ENCODE data around the gene LRBA.

Gene LRBA

GRCh38 chr4:150418757-150419410, 596.2 kb downstream of the LRBA start:
- H3K4me3 ChIP-seq (ENCODE audit: low read length) = no peak overlapping the region
- WGBS (ENCODE audit: insufficient coverage, insufficient read length) = no CpG with 5 or more reads among the region's 4 CpGs
- no peaks in the 10 kb centered on the region for H3K27me3 ChIP-seq (ENCODE audit: control insufficient read depth, insufficient read depth, low read length)
- no peak overlapping the region for H3K27ac ChIP-seq (ENCODE audit: low read length)
- no peaks in the 10 kb centered on the region for H3K9me3 ChIP-seq (ENCODE audit: control insufficient read depth, insufficient read depth, low read length)
- H3K4me1 ChIP-seq (ENCODE audit: control insufficient read depth, insufficient read depth, low read length) = no peaks in the 10 kb centered on the region
- no peak for DNase-seq (ENCODE audit: low read depth, low spot score)
- no peaks in the 10 kb centered on the region for H3K36me3 ChIP-seq (ENCODE audit: control insufficient read depth, insufficient read depth, low read length)

DNA sequence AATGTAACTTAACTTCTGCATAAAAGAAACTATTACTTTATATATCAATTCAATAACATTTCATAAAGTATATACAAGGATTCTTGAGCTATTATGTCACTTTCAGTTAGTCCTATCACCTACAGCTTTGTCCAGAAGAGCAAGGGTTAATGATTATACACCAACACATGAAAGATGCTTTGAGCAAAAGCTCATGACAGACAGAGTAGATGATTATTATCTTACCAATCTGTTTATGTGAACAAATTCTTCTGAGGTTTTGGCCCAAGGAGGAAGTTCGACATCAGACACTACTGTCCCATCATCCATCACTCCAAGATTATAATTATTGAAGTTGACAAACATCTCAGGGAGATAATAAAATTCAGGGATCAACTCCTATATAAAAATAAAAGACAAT, 599.9 kb downstream of the LRBA start:
- Histone ChIP-seq H3K27ac (ENCODE audit: low read length) (no peak overlapping the region), H3K36me3 (ENCODE audit: control insufficient read depth, insufficient read depth, low read length) (no peaks in the 10 kb centered on the region), H3K27me3 (ENCODE audit: control insufficient read depth, insufficient read depth, low read length) (no peaks in the 10 kb centered on the region), H3K4me1 (ENCODE audit: control insufficient read depth, insufficient read depth, low read length) (no peaks in the 10 kb centered on the region), H3K4me3 (ENCODE audit: low read length) (no peak overlapping the region), H3K9me3 (ENCODE audit: control insufficient read depth, insufficient read depth, low read length) (no peaks in the 10 kb centered on the region)
- WGBS (ENCODE audit: insufficient coverage, insufficient read length) = no CpG with 5 or more reads among the region's 1 CpG
- no peak for DNase-seq (ENCODE audit: low read depth, low spot score)

- no CpG with 5 or more reads among the region's 4 CpGs for WGBS (ENCODE audit: insufficient coverage, insufficient read length)
- Histone ChIP-seq H3K27me3 (ENCODE audit: control insufficient read depth, insufficient read depth, low read length) (no peaks in the 10 kb centered on the region), H3K9me3 (ENCODE audit: control insufficient read depth, insufficient read depth, low read length) (no peaks in the 10 kb centered on the region), H3K36me3 (ENCODE audit: control insufficient read depth, insufficient read depth, low read length) (no peaks in the 10 kb centered on the region), H3K4me3 (ENCODE audit: low read length) (no peak overlapping the region), H3K4me1 (ENCODE audit: control insufficient read depth, insufficient read depth, low read length) (no peaks in the 10 kb centered on the region), H3K27ac (ENCODE audit: low read length) (no peak overlapping the region)
- DNase-seq (ENCODE audit: low read depth, low spot score) = no peak
These were observed 603.6 kb downstream of the LRBA start for GRCh38 chr4:150411520-150411919.

GRCh38 chr4:150402871-150403272, 612.2 kb downstream of the LRBA start:
- Histone ChIP-seq H3K27ac (ENCODE audit: low read length) (no peak overlapping the region), H3K4me3 (ENCODE audit: low read length) (no peak overlapping the region)

DNA sequence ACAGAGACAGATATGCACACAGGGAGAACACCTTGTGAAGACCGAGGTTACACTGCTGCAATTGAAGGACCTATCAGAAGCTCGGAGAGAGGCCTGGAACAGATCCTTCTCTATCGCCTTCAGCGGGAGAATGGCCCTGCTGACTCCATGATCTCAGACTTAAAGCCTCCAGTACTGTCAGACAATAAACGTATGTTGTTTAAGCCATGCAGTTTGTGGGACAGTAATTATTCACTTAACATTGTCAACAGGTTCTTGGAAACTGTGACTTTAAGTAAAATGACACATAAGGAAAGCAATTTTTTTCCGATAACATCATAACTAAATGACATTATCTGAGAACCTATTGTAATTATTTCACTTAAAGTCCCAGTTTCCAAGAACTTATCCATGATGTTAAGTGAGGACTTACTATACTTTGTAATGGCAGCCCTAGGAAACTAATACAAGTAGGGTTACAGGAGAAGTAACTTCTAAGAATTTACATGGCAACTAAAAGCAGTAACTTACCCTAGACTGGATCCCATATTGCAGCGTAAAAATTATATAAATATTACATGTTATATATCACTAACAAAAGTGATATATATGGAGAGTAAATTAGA, 613.9 kb downstream of the LRBA start:
- H3K9me3 ChIP-seq (ENCODE audit: control insufficient read depth, insufficient read depth, low read length) = no peaks in the 10 kb centered on the region
- no peaks in the 10 kb centered on the region for H3K4me1 ChIP-seq (ENCODE audit: control insufficient read depth, insufficient read depth, low read length)
- DNase-seq (ENCODE audit: low read depth, low spot score) = no peak
- no peaks in the 10 kb centered on the region for H3K36me3 ChIP-seq (ENCODE audit: control insufficient read depth, insufficient read depth, low read length)
- WGBS (ENCODE audit: insufficient coverage, insufficient read length) = no CpG with 5 or more reads among the region's 7 CpGs
- H3K4me3 ChIP-seq (ENCODE audit: low read length) = no peak overlapping the region
- no peaks in the 10 kb centered on the region for H3K27me3 ChIP-seq (ENCODE audit: control insufficient read depth, insufficient read depth, low read length)
- no peak overlapping the region for H3K27ac ChIP-seq (ENCODE audit: low read length)

More at GRCh38 chr4:150402871-150403272, 612.2 kb downstream of the LRBA start:
- WGBS (ENCODE audit: insufficient coverage, insufficient read length) = no CpG with 5 or more reads among the region's 5 CpGs
- no peaks in the 10 kb centered on the region for H3K36me3 ChIP-seq (ENCODE audit: control insufficient read depth, insufficient read depth, low read length)
- DNase-seq (ENCODE audit: low read depth, low spot score) = no peak
- H3K4me1 ChIP-seq (ENCODE audit: control insufficient read depth, insufficient read depth, low read length) = no peaks in the 10 kb centered on the region
- H3K9me3 ChIP-seq (ENCODE audit: control insufficient read depth, insufficient read depth, low read length) = no peaks in the 10 kb centered on the region
- H3K27me3 ChIP-seq (ENCODE audit: control insufficient read depth, insufficient read depth, low read length) = no peaks in the 10 kb centered on the region

DNA sequence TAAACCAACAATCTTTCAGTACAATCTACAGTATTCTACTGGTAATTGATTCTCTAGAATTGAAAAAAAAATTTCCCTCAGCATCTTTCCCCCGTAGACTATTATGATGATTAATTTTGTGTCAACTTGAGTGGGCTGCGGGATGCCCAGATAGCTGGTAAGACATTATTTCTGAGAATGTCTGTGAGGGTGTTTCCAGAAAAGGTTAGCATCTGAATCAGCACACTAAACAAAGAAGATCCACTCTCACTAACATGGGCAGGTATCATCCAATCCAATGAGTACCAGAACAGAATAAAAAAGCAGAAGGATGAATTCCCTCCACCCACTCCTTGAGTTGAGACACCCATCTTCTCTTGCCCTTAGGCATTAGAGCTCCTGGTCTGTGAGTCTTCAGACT, 619.2 kb downstream of the LRBA start:
- H3K9me3 ChIP-seq (ENCODE audit: control insufficient read depth, insufficient read depth, low read length) = no peaks in the 10 kb centered on the region
- no peaks in the 10 kb centered on the region for H3K36me3 ChIP-seq (ENCODE audit: control insufficient read depth, insufficient read depth, low read length)
- DNase-seq (ENCODE audit: low read depth, low spot score) = no peak
- H3K4me1 ChIP-seq (ENCODE audit: control insufficient read depth, insufficient read depth, low read length) = no peaks in the 10 kb centered on the region
- WGBS (ENCODE audit: insufficient coverage, insufficient read length) = no CpG with 5 or more reads among the region's 2 CpGs
- H3K4me3 ChIP-seq (ENCODE audit: low read length) = no peak overlapping the region
- H3K27me3 ChIP-seq (ENCODE audit: control insufficient read depth, insufficient read depth, low read length) = no peaks in the 10 kb centered on the region
- H3K27ac ChIP-seq (ENCODE audit: low read length) = no peak overlapping the region

DNA sequence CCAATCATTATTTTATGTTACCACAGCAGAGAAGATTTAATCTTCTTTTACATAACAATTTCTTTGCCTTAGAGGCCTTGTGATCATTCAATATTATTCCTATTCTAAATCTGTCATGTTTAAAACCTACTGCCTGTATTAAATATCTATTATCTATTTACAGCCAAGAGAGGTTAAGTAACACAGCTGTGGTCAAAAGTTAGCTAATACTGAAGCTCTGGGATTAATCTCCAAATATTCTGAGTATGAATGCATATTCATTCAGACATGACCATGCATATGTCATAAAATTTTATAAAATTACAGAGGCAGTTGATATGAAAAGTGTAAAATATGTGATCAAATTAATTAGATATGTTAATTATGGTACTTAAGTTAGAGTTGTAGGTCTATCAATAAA, 621.0 kb downstream of the LRBA start:
- no peaks in the 10 kb centered on the region for H3K9me3 ChIP-seq (ENCODE audit: control insufficient read depth, insufficient read depth, low read length)
- no peak for DNase-seq (ENCODE audit: low read depth, low spot score)
- no peak overlapping the region for H3K27ac ChIP-seq (ENCODE audit: low read length)
- H3K27me3 ChIP-seq (ENCODE audit: control insufficient read depth, insufficient read depth, low read length) = no peaks in the 10 kb centered on the region
- no peaks in the 10 kb centered on the region for H3K36me3 ChIP-seq (ENCODE audit: control insufficient read depth, insufficient read depth, low read length)
- no peaks in the 10 kb centered on the region for H3K4me1 ChIP-seq (ENCODE audit: control insufficient read depth, insufficient read depth, low read length)
- H3K4me3 ChIP-seq (ENCODE audit: low read length) = no peak overlapping the region

GRCh38 chr4:150391052-150391451, 624.0 kb downstream of the LRBA start:
- no peak overlapping the region for H3K27ac ChIP-seq (ENCODE audit: low read length)
- no peaks in the 10 kb centered on the region for H3K27me3 ChIP-seq (ENCODE audit: control insufficient read depth, insufficient read depth, low read length)
- no peaks in the 10 kb centered on the region for H3K9me3 ChIP-seq (ENCODE audit: control insufficient read depth, insufficient read depth, low read length)
- no CpG with 5 or more reads among the region's 2 CpGs for WGBS (ENCODE audit: insufficient coverage, insufficient read length)
- H3K36me3 ChIP-seq (ENCODE audit: control insufficient read depth, insufficient read depth, low read length) = no peaks in the 10 kb centered on the region
- no peak for DNase-seq (ENCODE audit: low read depth, low spot score)
- H3K4me3 ChIP-seq (ENCODE audit: low read length) = no peak overlapping the region
- no peaks in the 10 kb centered on the region for H3K4me1 ChIP-seq (ENCODE audit: control insufficient read depth, insufficient read depth, low read length)

GRCh38 chr4:150390531-150390910, 624.6 kb downstream of the LRBA start:
- H3K4me3 ChIP-seq (ENCODE audit: low read length) = no peak overlapping the region
- no peaks in the 10 kb centered on the region for H3K4me1 ChIP-seq (ENCODE audit: control insufficient read depth, insufficient read depth, low read length)
- no peak for DNase-seq (ENCODE audit: low read depth, low spot score)
- no peaks in the 10 kb centered on the region for H3K9me3 ChIP-seq (ENCODE audit: control insufficient read depth, insufficient read depth, low read length)
- H3K36me3 ChIP-seq (ENCODE audit: control insufficient read depth, insufficient read depth, low read length) = no peaks in the 10 kb centered on the region
- H3K27me3 ChIP-seq (ENCODE audit: control insufficient read depth, insufficient read depth, low read length) = no peaks in the 10 kb centered on the region
- no peak overlapping the region for H3K27ac ChIP-seq (ENCODE audit: low read length)

DNA sequence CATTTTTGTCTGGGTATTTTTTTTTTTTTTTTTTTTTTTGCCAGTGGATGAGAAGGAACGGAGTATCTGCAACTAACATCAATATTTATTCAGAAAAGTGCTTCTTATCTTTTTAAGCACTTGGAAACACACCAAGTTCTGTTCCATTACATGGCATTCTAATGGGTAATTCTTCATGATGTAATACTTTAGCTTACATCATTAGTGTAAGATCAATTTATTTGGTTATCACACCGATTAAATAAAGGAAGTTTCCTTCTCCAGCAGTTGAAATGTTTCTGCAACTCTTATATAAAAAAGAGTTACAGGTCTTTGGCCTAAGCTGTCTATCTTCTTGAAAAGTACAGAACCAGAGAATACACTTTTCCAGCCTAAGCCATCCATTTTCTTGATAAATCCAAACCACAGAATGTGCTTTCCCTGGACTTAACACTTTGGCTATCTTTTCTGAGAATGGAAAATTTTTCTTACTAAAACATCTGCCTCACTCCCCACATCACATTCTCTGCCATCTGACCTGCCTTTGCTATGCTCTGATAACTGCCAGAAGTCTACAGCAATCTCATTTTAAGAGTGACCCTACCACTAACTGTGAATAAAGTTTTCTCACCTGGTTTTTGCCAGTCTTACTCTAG, 625.1 kb downstream of the LRBA start:
- H3K36me3 ChIP-seq (ENCODE audit: control insufficient read depth, insufficient read depth, low read length) = no peaks in the 10 kb centered on the region
- H3K27me3 ChIP-seq (ENCODE audit: control insufficient read depth, insufficient read depth, low read length) = no peaks in the 10 kb centered on the region
- no peaks in the 10 kb centered on the region for H3K4me1 ChIP-seq (ENCODE audit: control insufficient read depth, insufficient read depth, low read length)
- no peak for DNase-seq (ENCODE audit: low read depth, low spot score)
- no peak overlapping the region for H3K27ac ChIP-seq (ENCODE audit: low read length)
- no CpG with 5 or more reads among the region's 2 CpGs for WGBS (ENCODE audit: insufficient coverage, insufficient read length)
- no peak overlapping the region for H3K4me3 ChIP-seq (ENCODE audit: low read length)
- no peaks in the 10 kb centered on the region for H3K9me3 ChIP-seq (ENCODE audit: control insufficient read depth, insufficient read depth, low read length)

- no peak overlapping the region for H3K27ac ChIP-seq (ENCODE audit: low read length)
- no peaks in the 10 kb centered on the region for H3K9me3 ChIP-seq (ENCODE audit: control insufficient read depth, insufficient read depth, low read length)
- H3K36me3 ChIP-seq (ENCODE audit: control insufficient read depth, insufficient read depth, low read length) = no peaks in the 10 kb centered on the region
- WGBS (ENCODE audit: insufficient coverage, insufficient read length) = no CpG with 5 or more reads among the region's 4 CpGs
- no peaks in the 10 kb centered on the region for H3K4me1 ChIP-seq (ENCODE audit: control insufficient read depth, insufficient read depth, low read length)
- H3K27me3 ChIP-seq (ENCODE audit: control insufficient read depth, insufficient read depth, low read length) = no peaks in the 10 kb centered on the region
- H3K4me3 ChIP-seq (ENCODE audit: low read length) = no peak overlapping the region
- DNase-seq (ENCODE audit: low read depth, low spot score) = no peak
These were observed 627.1 kb downstream of the LRBA start for GRCh38 chr4:150387981-150388380.
